NOMO-1 (cell line): Measurements from ENCODE around the gene FKBP7.
A peak's percentile ranks its signal among the peaks of the same experiment; 100 is the strongest.
"Not testable (repeated sequence)": the region's sequence is repeated elsewhere in the genome, so short reads cannot be mapped to it uniquely, and the experiment has no call there.

ENCODE experiments used
- DNase-seq, 2 experiments: peaks; one replicate each; lab custom pipeline; 2025; ENCODE audit not compliant: unreplicated experiment in 2 of 2; lab: John Stamatoyannopoulos, UW

The FKBP7 gene

GRCh38 chr2:178491612-178492011, 13.2 kb upstream of the FKBP7 start:
- DNase-seq = no peak

GRCh38 chr2:178485356-178485755, 7.0 kb upstream of the FKBP7 start:
- DNase-seq = no peak

- DNase-seq = no peak
These were observed 6.0 kb upstream of the FKBP7 start for GRCh38 chr2:178484245-178485041.

- DNase-seq = no peak
These were observed 4.0 kb upstream of the FKBP7 start for GRCh38 chr2:178482437-178482836.

- peak; percentile 85 to 89 for DNase-seq
These were observed 2.1 kb upstream of the FKBP7 start, which contains the start of gene PLEKHA3 for GRCh38 chr2:178480227-178481181. Gene PLEKHA3, plus strand, starts transcription at chr2:178480457. Its CDS starts 413 bp downstream, at chr2:178480870.

GRCh38 chr2:178479758-178480226, 1.4 kb upstream of the FKBP7 start:
- DNase-seq = no peak

GRCh38 chr2:178479275-178479616, 846 bp upstream of the FKBP7 start:
- no peak for DNase-seq

GRCh38 chr2:178478130-178478438, 316 bp downstream of the FKBP7 start:
- peak in 1 of 2 experiments; percentile 48 for DNase-seq

GRCh38 chr2:178477443-178478129, 814 bp downstream of the FKBP7 start:
- no peak for DNase-seq

GRCh38 chr2:178476477-178476876, 1.9 kb downstream of the FKBP7 start:
- DNase-seq = no peak

GRCh38 chr2:178474560-178474959, 3.8 kb downstream of the FKBP7 start:
- no peak for DNase-seq

- DNase-seq = no peak
These were observed 4.5 kb downstream of the FKBP7 start for GRCh38 chr2:178473931-178474330.

GRCh38 chr2:178473373-178473772, 5.0 kb downstream of the FKBP7 start:
- DNase-seq = no peak

GRCh38 chr2:178471313-178471712, 7.1 kb downstream of the FKBP7 start:
- DNase-seq = not testable (repeated sequence)

- no peak for DNase-seq
These were observed 9.1 kb downstream of the FKBP7 start for GRCh38 chr2:178469219-178469849.

- DNase-seq = no peak
These were observed 21.0 kb downstream of the FKBP7 start for GRCh38 chr2:178457390-178457886.

- no peak for DNase-seq
These were observed 22.5 kb downstream of the FKBP7 start for GRCh38 chr2:178455947-178456346.

GRCh38 chr2:178452870-178453269, 25.5 kb downstream of the FKBP7 start:
- no peak for DNase-seq

- DNase-seq = no peak
These were observed 26.1 kb downstream of the FKBP7 start for GRCh38 chr2:178452334-178452733.

GRCh38 chr2:178450774-178451525, 27.4 kb downstream of the FKBP7 start, which contains the start of the genes PJVK and PRKRA:
Gene PJVK, plus strand, starts transcription at chr2:178451378. Its CDS starts 2,032 bp downstream, at chr2:178453410.
Gene PRKRA, minus strand, starts transcription at chr2:178451175. Its CDS starts 145 bp downstream, at chr2:178451030.
- peak; percentile 94 to 95 for DNase-seq
